ENCODE measurements around the gene CLCN1.

GRCh38 chr7:143381427-143382125, 65.7 kb downstream of the CLCN1 start:
- TF ChIP-seq POLR2A (IDR thresholded peaks at IDR 0.05; ENCODE audit: low read length) (no peak), GATA1 (IDR thresholded peaks at IDR 0.05; ENCODE audit: low read depth, low read length) (no peak)

Data from erythroblast (primary cell).